GM12864 (cell line): Measurements from ENCODE around the gene MYLIP.

Experiments
- DNase-seq: peaks from one replicate; pipeline ENCODE4 v3.0.0-alpha.2; 2011; ENCODE audit warnings: low read depth
- H3K4me3 ChIP-seq: 2 replicates; pipeline ENCODE4 v1.5.1; 2011; ENCODE audit warnings: mild to moderate bottlenecking, low read depth, low read length, control low read depth
- CTCF ChIP-seq: IDR thresholded peaks from 2 replicates; pipeline ENCODE4 v1.5.1; 2011; ENCODE audit warnings: low read depth, mild to moderate bottlenecking, moderate library complexity, low read length, control low read depth, inconsistent platforms; ENCODE audit errors: missing control alignments

MYLIP gene

DNA sequence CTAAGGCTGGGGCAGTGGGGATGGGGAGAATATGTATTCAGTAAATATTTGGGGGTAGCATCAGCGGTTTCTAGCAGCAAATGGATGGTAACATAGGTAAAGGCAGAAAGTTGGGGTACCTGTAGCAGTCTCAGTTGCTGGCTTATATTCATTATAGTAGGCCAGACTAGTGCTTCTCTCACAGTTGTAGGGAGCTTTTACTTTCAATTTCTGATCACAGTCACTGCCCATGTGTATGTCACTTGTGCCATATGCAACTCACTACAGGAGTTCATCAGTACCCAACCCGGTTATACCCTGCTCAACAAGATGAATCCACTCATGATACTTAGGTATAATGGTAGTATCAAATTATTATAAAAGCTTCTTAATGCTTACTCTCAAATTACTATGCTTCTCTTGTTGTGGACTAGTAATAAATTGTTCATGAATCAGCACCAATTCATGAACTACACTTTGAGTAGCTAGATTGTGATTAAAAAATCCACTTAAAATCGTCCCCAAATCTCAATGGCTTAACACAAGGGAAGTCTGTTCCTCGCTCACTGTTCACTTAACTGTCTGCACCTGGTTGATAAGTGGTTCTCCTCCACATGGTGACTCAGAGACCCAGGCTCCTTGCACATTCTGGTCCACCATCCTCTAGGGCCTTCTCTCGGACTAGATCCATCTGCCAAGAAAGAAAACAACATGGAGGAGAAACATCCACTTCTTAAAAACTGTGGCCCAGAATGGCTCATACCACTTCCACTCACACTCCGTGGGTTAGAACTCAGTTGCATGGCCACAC lies 31.3 kb upstream of the MYLIP start:
- peak; percentile 34 for DNase-seq

DNA sequence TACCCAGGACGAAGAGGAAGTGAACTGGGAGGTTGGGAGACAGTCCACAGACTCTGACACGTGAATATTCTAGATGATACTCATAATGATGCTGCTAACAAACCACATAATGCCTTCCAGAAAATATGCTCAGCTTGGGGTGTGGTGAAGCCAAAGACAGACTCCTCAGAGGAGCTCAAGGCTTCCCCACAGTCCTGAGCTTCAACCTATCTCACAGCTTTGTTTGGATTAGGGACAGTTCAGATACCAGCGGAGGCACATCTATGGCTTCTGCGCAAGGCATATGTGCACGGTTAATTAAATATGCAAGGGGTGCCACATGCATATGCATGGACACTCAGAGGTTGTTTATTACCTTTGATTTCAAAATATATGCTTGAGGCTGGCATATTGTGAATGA lies 30.7 kb upstream of the MYLIP start:
- H3K4me3 ChIP-seq: no peak overlapping the region
- no peak for DNase-seq
- TF ChIP-seq CTCF: no peak

More for the DNA sequence above, 31.3 kb upstream of the MYLIP start:
- H3K4me3 ChIP-seq: no peak overlapping the region
- TF ChIP-seq CTCF: no peak

GRCh38 chr6:16102208-16102607 lies 26.7 kb upstream of the MYLIP start:
- DNase-seq: no peak
- no peak overlapping the region for H3K4me3 ChIP-seq

DNA sequence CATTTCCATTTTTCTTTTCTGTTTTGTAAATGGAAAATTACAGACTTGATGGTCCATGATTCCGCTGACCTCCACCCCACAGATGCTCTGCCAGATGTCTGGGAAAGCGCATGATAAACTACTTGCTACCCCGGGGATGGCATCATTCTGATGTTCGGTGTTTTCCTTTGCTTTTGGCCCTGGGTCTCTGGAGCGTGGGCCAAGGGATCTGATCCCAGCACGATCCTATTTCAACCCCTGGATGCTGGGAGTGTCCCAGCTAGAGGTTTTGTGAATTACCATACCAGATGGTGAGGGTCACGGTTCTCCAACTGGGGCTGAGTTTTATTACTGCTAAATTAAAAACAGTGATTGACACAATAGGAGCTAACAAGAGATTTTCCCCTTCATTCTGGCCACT lies 25.2 kb upstream of the MYLIP start:
- no peak for DNase-seq
- no peak for TF ChIP-seq CTCF
- H3K4me3 ChIP-seq: no peak overlapping the region

More at GRCh38 chr6:16102208-16102607, 26.7 kb upstream of the MYLIP start:
- TF ChIP-seq CTCF: no peak

GRCh38 chr6:16104624-16105433 lies 24.1 kb upstream of the MYLIP start:
- no peak for TF ChIP-seq CTCF
- no peak for DNase-seq
- no peak overlapping the region for H3K4me3 ChIP-seq

- no peak for DNase-seq
- no peak overlapping the region for H3K4me3 ChIP-seq
- TF ChIP-seq CTCF: no peak
Observed at GRCh38 chr6:16105854-16106253, 23.0 kb upstream of the MYLIP start.
